ENCODE measurements around the gene EBF3.

Gene EBF3

GRCh38 chr10:129958629-129959543, 5.2 kb downstream of the EBF3 start:
- DNase-seq, result no peak

- DNase-seq, result no peak
Observed at GRCh38 chr10:129958148-129958628, 5.9 kb downstream of the EBF3 start.

DNA sequence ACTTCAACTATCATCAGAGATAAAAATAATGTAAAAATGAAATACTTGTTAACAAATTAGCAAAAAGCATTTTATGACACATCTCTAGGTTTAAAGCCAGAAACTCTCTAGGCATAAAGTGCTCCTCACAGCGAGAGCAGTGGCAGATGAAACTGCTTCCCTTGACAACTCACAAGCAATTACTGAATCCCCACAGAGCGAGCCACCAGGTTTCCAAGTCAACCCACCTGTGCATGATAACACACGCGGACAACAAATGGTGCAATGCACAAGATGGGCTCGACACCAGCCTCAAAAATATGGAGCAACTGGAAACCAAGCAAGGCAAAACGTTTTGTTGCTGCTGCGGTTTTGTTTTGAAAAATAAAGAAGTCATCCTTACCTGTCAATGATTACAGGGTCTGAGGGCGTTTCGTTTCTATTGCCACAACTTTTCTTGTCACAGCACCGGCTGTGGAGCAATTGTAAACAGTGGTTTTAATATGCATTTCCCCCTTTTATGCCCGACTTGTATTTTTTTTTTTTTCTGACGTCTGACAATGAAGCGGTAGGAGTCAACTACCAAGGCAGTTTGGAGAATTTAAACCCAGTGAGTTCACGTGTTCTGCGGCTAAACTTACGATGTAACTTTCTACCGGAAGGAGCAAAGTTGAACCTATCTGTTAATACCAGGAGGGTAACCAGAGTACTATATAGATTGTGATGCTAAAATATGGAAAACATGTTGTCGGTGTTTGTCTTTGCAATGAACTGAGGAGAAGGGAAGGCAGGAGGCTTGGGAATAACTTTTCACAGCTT, 7.0 kb downstream of the EBF3 start:
- DNase-seq, result no peak

GRCh38 chr10:129956286-129956670, 7.8 kb downstream of the EBF3 start:
- DNase-seq, result no peak

GRCh38 chr10:129955601-129956285, 8.3 kb downstream of the EBF3 start:
- no peak for DNase-seq

DNA sequence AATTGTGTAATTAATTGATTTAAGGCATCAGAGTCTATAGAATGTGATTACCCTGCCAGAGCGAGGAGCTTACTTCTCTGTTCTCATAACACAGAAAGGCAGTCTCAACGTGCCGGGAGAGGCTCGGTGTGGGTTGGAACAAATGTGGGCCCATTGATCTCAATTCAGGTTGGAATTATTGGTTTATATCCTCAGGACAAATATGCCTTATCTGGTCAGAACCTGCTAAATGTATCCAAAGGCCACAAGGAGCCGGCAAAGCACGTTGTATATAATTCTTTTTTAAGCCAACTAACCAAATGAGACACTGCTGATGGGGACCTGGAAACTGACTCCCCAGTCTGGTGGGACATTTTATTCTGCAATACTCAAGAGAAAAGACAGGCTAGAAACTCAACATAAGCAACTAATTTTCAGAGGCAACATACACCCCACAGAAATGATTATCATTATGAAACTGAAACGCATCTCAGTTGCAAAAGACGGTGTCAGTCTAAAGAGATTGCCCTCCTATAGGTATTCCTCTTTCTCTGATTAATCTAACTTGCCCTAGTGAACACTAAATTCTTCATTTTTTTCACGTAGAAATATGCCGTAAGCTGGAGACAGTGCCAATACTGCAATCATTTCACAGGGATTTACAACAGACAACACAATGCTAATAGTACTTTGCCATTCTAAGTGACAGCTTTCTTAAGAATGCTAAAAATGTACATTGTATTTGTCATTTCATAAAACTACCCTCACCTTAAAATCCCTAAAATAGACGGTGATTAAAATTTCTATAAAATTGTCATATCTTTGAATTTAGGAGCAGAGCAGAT, 9.4 kb downstream of the EBF3 start:
- no peak for DNase-seq

DNA sequence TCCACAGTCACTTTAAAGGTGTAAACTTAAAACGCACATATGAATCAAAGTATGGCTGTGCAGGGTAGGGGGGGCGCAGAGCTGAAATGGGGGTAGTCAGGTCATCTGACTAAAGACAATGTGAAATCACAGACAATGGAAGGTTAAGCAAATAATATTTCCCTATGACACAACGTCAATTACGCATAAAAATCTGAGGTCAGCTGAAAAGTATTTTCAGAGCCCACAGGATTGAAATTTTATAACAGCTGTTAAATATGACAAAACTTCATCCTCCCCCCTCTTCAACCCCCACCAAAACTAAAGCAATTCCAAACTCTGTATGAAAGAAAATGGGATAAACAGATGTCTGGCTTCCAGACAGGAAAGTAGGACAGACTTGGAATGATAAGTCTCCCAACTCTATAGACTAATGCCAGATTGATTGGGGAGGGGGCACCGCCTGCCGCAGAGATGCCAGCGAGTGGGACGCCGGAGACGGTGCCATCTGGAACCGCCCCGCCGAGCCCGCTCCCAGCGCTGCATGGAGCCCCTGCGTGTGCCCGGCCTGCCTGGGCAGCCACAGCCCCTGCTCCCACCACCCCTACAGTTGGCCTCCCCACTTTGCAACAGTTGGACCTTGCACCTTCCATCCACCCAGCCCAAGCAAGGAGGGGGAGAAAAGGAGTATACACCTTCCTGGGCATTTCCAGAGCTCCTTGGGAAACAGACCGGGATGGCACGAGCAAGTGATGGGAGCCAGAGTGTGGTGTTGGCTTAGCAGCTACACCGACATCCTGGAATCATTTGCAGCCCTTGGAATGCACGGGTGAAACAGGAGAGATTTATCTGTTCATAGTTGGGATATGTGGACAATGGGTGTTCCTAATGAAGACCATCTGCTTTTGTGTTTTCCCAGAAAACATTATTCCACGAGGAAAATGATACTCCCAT, 10.7 kb downstream of the EBF3 start:
- no peak for DNase-seq

DNA sequence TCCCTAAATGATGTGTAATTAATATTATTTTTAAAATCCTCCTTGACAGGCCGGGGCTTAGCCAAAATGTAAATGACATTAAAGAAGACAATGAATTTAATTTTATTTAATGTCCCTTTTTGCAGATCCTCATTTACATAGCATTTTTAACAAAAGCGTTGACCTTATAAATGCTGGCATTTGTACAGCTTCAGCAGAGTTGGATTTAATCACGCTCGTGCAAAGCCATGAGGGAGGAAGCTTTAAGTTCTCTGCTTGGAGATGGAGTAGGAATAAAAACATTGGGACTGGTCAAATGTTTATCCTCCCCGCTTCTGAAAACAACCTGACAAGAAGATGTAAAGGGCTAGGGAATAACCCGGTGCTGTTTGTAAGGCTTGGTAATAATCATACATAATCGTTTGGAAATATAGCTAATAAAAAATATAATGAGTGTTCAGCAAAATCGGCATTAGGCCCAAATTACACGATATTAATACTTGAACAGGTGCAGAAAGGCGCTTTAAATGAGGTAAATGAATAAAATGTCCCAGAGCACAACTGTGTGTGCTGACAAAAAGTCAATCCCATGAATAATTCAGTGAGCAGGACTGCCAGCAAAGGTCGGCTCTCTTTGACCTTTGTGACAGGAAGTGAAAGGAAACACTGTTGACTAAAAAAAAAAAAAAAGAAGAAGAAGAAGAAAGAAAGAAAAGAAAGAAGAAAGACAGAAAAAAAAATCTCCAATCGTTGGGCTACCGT, 11.5 kb downstream of the EBF3 start:
- DNase-seq, result no peak

GRCh38 chr10:129951970-129952265, 12.2 kb downstream of the EBF3 start:
- no peak for DNase-seq

- DNase-seq, result no peak
Observed at GRCh38 chr10:129951101-129951969, 12.7 kb downstream of the EBF3 start.

- no peak for DNase-seq
Observed at GRCh38 chr10:129950676-129951075, 13.4 kb downstream of the EBF3 start.

DNA sequence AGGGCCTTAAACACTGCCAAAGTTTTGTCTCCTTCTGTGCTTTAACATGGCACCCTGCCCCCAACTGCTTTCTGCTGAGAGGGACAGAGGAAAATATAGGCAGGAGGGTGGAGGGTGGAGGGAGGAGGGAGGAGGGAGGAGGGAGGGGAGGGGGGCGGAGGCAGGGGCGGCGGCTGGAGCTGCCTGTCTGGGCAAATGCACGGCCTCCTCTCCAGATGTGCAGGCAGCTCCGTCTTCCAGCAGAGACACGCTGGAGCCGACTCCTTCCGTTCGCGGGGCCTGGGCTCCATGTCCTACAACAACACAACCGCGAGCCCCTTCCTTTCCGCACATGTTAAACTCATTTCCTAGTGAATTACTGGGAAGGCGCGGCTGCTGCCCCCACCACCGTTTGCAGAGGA, 14.2 kb downstream of the EBF3 start:
- no peak for DNase-seq

DNA sequence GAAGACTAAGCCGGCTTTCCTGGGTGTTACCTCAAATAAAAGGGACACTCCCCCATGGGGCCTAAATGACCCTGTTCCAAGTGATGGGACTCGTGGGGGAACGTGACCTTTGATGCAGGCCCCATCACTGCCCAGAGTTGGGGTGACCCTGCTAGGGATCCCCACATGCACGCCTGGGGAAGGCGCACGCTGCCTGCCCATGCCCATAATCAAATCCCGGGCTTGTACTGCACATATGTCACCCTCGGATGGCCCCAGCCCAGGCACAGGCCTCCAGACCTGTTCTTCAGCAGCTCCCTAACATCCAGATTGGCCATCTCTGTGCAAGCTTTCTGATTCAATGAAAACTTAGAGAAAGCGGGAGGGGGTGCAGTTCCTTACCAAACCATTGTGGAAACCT, 14.7 kb downstream of the EBF3 start:
- no peak for DNase-seq

DNA sequence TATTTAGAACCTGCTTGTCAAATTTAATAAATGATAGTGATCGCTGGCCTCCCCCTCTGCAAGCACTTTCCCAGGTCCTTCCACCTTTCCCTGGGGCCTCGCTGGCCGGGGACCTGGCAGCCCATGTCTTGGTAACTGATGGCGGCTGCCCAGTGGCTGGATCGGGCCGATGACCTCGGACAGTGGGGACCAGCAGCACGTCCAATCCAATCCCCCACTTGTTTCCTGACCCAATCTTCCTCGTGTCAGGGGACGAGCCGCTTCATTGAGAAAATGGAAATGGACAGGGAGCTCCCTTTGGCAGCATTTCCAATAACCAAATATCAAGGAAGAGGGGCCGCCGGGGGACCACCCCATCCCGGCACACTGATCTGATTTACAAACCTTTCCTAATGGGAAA, 17.2 kb downstream of the EBF3 start:
- DNase-seq, result no peak

DNA sequence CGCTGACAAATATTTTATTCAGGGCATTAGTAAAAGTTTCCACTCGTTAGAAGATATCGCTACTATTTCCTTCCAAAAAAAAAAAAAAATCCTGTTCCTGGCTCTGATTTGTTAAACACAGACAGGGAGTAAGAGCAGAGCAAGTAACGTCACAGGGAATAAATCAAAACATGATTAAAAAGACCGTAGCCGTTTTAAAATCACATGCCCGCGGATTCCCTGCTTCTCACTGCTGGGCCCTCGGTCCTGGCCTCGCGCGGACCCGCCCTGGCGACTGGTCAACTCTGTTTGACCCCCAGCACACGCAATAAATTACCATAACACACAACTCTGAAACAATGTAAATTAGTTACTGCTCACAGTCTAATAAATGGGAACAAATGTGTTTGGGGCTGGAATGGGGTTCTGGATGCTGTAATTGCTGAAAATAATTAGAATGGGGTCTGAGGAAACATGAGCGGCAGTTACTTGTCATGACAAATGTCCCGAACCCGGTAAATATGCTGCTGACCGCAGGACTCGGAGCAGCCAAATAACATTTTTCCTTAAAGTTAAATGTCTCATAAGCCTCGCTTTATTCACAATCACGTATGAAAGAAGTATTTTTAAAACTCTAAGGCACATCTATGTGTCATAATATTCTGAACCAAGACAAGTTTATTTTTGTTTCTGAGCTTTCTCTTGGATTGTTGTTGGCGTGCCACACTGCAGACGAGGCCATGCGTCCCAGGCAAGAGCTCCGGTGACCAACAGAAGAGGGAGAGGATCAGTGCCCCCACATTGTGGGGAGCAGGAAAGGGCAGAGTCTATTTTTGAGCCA, 17.9 kb downstream of the EBF3 start:
- DNase-seq, result no peak

GRCh38 chr10:129945526-129945925, 18.5 kb downstream of the EBF3 start:
- DNase-seq, result no peak

DNA sequence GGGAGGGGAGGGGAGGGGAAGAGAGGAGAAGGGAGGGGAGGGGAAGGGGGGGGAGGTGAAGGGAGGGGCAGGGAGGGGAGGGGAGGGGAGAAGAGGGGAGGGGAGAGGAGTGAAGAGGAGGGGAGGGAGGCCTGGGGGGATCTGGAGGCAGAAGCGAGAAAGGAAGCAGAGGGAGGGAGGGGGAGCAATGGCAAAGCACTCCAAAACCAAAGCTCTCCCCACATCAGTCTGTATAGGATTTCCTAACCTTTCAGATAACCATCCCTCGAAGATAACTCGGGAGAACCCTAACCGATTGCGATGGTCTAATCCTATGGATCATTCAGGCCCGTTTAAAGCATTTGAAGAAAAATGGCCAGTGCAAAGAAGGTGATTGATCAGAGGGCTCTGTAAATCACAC, 19.0 kb downstream of the EBF3 start:
- DNase-seq, result no peak

DNA sequence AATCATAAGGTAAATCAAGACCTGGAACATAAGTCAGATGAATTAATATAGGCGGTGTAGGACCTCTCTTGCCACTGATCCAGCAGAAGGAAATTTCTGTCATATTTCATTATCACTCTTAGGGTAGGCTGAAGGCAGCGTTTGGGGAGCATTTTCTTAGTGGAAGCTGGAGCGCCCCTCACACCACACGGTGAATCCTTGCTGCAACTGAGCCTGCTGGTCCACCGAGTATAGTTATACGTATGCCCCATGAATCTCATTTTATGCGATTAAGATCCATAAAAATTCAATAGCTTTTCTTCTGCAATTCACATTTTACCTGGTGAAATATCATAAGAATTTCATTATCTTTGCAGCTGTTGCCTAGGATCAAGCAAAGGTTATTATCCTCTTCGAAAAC, 19.6 kb downstream of the EBF3 start:
- no peak for DNase-seq
